Measurements from ENCODE around the gene TNFRSF6B.

Gene TNFRSF6B

GRCh38 chr20:63675681-63676368, 20.6 kb upstream of the TNFRSF6B start:
- Histone ChIP-seq H3K27ac (replicated peaks) (no peak overlapping the region), H3K4me3 (replicated peaks; ENCODE audit: insufficient read depth, low read length) (no peak overlapping the region), H3K27me3 (ENCODE audit: insufficient read depth, poor library complexity, severe bottlenecking) (no peaks in the 10 kb centered on the region)
- DNase-seq (ENCODE audit: low read depth in 1 of 2, low spot score in 1 of 2) = no peak
- TF ChIP-seq GABPA (IDR thresholded peaks at IDR 0.05; ENCODE audit: low read depth) (no peak), REST (IDR thresholded peaks at IDR 0.05; ENCODE audit: insufficient replicate concordance, low read depth) (no peak), POLR2AphosphoS5 (IDR thresholded peaks at IDR 0.05; ENCODE audit: low read depth) (no peak), SPI1 (IDR thresholded peaks at IDR 0.05; ENCODE audit: borderline replicate concordance, low read depth) (no peak)
- TF ChIP-seq, protein P1, sequence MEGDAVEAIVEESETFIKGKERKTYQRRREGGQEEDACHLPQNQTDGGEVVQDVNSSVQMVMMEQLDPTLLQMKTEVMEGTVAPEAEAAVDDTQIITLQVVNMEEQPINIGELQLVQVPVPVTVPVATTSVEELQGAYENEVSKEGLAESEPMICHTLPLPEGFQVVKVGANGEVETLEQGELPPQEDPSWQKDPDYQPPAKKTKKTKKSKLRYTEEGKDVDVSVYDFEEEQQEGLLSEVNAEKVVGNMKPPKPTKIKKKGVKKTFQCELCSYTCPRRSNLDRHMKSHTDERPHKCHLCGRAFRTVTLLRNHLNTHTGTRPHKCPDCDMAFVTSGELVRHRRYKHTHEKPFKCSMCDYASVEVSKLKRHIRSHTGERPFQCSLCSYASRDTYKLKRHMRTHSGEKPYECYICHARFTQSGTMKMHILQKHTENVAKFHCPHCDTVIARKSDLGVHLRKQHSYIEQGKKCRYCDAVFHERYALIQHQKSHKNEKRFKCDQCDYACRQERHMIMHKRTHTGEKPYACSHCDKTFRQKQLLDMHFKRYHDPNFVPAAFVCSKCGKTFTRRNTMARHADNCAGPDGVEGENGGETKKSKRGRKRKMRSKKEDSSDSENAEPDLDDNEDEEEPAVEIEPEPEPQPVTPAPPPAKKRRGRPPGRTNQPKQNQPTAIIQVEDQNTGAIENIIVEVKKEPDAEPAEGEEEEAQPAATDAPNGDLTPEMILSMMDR (IDR thresholded peaks at IDR 0.05; ENCODE audit: insufficient read depth, low read length) = no peak

GRCh38 chr20:63678071-63678470, 18.4 kb upstream of the TNFRSF6B start:
- DNase-seq (ENCODE audit: low read depth in 1 of 2, low spot score in 1 of 2) = no peak
- no peaks in the 10 kb centered on the region for H3K27me3 ChIP-seq (ENCODE audit: insufficient read depth, poor library complexity, severe bottlenecking)
- TF ChIP-seq POLR2AphosphoS5 (IDR thresholded peaks at IDR 0.05; ENCODE audit: low read depth) (no peak), GABPA (IDR thresholded peaks at IDR 0.05; ENCODE audit: low read depth) (no peak)
- H3K4me3 ChIP-seq (replicated peaks; ENCODE audit: insufficient read depth, low read length) = no peak overlapping the region
- H3K27ac ChIP-seq (replicated peaks) = no peak overlapping the region

GRCh38 chr20:63678667-63679465, 17.6 kb upstream of the TNFRSF6B start:
- Histone ChIP-seq H3K27me3 (ENCODE audit: insufficient read depth, poor library complexity, severe bottlenecking) (no peaks in the 10 kb centered on the region), H3K27ac (replicated peaks) (no peak overlapping the region), H3K4me3 (replicated peaks; ENCODE audit: insufficient read depth, low read length) (no peak overlapping the region)
- no peak for DNase-seq (ENCODE audit: low read depth in 1 of 2, low spot score in 1 of 2)
- TF ChIP-seq POLR2AphosphoS5 (IDR thresholded peaks at IDR 0.05; ENCODE audit: low read depth) (0 out of 2 replicates have a peak, but pooled peaks have one; percentile 26), SPI1 (IDR thresholded peaks at IDR 0.05; ENCODE audit: borderline replicate concordance, low read depth) (no peak), REST (IDR thresholded peaks at IDR 0.05; ENCODE audit: insufficient replicate concordance, low read depth) (no peak), GABPA (IDR thresholded peaks at IDR 0.05; ENCODE audit: low read depth) (no peak)
- TF ChIP-seq, protein P1 (IDR thresholded peaks at IDR 0.05; ENCODE audit: insufficient read depth, low read length) = no peak

GRCh38 chr20:63679799-63680305, 16.6 kb upstream of the TNFRSF6B start:
- no peak for TF ChIP-seq SPI1 (IDR thresholded peaks at IDR 0.05; ENCODE audit: borderline replicate concordance, low read depth)
- TF ChIP-seq REST (IDR thresholded peaks at IDR 0.05; ENCODE audit: insufficient replicate concordance, low read depth) = no peak
- TF ChIP-seq POLR2AphosphoS5 (IDR thresholded peaks at IDR 0.05; ENCODE audit: low read depth) = no peak
- TF ChIP-seq, protein P1 (IDR thresholded peaks at IDR 0.05; ENCODE audit: insufficient read depth, low read length) = no peak
- no peak for TF ChIP-seq GABPA (IDR thresholded peaks at IDR 0.05; ENCODE audit: low read depth)

More at GRCh38 chr20:63679799-63680305, 16.6 kb upstream of the TNFRSF6B start:
- no peak for DNase-seq (ENCODE audit: low read depth in 1 of 2, low spot score in 1 of 2)
- Histone ChIP-seq H3K27ac (replicated peaks) (no peak overlapping the region), H3K27me3 (ENCODE audit: insufficient read depth, poor library complexity, severe bottlenecking) (no peaks in the 10 kb centered on the region), H3K4me3 (replicated peaks; ENCODE audit: insufficient read depth, low read length) (no peak overlapping the region)
